ENCODE data around the gene BFSP1. TPM values are rescaled to one million over a fixed set of nuclear protein-coding genes. Genes with fewer than 3 reads are reported as not detected.

Gene BFSP1
- total RNA-seq, 4 donors from 2014 or later, result 0.18 to 0.46 TPM; not detected in 2

- Histone ChIP-seq H3K27ac (no peak overlapping the region), H3K9me3 (no peaks in the 10 kb centered on the region), H3K4me1 (no peaks in the 10 kb centered on the region), H3K27me3 (peaks cover 0 to 4% (median 0%) of the 10 kb centered on the region in 3 donors), H3K4me3 (no peak overlapping the region), H3K36me3 (no peaks in the 10 kb centered on the region)
- ATAC-seq (no peak), DNase-seq (no peak)
- in situ Hi-C loops (cut with MboI; ENCODE audit: low sequenced_read_pairs in 4 of 4) (no loop called here), intact Hi-C loops (cut with DNase I; ENCODE audit: low total_unique reads) (no loop called here)
- TF ChIP-seq CTCF (IDR thresholded peaks at IDR 0.05 in 4 of 5, conservative IDR thresholded peaks at IDR 0.05 in 1 of 5), result no peak
- TF ChIP-seq POLR2A (IDR thresholded peaks at IDR 0.05), result no peak
Observed at GRCh38 chr20:17479063-17479657, 52.0 kb downstream of the BFSP1 start.

DNA sequence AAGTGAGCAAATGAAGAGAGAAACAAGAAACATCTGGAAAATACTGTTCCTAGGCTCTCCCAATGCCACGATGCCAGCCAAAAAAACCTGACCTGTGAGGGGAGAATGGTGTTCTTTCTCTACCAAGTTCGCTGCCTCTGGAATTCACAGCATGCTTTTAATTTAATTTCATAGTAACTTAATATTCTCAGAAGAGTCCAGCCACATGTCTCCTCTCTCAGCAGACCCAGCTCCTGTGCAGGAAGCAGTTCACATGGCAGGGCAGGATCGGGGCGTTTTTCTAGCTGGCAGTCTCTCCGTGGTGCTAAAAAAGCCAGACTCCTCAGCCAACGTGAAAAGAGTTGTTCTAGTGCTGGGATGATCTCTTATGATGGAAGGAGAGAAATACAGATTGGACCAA lies 57.5 kb downstream of the BFSP1 start:
- DNase-seq (no peak), ATAC-seq (no peak)
- intact Hi-C loops (cut with DNase I; ENCODE audit: low total_unique reads) (no loop called here), in situ Hi-C loops (cut with MboI; ENCODE audit: low sequenced_read_pairs in 4 of 4) (no loop called here)
- Histone ChIP-seq H3K27me3 (no peaks in the 10 kb centered on the region), H3K4me3 (no peak overlapping the region), H3K36me3 (no peaks in the 10 kb centered on the region), H3K9me3 (no peaks in the 10 kb centered on the region), H3K27ac (no peak overlapping the region), H3K4me1 (no peaks in the 10 kb centered on the region)
- TF ChIP-seq CTCF (IDR thresholded peaks at IDR 0.05 in 4 of 5, conservative IDR thresholded peaks at IDR 0.05 in 1 of 5), result no peak
- TF ChIP-seq POLR2A (IDR thresholded peaks at IDR 0.05), result no peak

- ATAC-seq, result no peak
- no peak for DNase-seq
- in situ Hi-C loops (cut with MboI; ENCODE audit: low sequenced_read_pairs in 4 of 4) (no loop called here), intact Hi-C loops (cut with DNase I; ENCODE audit: low total_unique reads) (no loop called here)
- Histone ChIP-seq H3K27ac (no peak overlapping the region), H3K36me3 (no peaks in the 10 kb centered on the region), H3K27me3 (no peaks in the 10 kb centered on the region), H3K4me3 (no peak overlapping the region), H3K9me3 (no peaks in the 10 kb centered on the region), H3K4me1 (no peaks in the 10 kb centered on the region)
- TF ChIP-seq POLR2A (IDR thresholded peaks at IDR 0.05), result no peak
- TF ChIP-seq CTCF (IDR thresholded peaks at IDR 0.05 in 4 of 5, conservative IDR thresholded peaks at IDR 0.05 in 1 of 5), result no peak
Observed at GRCh38 chr20:17471606-17472187, 59.5 kb downstream of the BFSP1 start.

- TF ChIP-seq POLR2A (IDR thresholded peaks at IDR 0.05) (no peak), CTCF (IDR thresholded peaks at IDR 0.05 in 4 of 5, conservative IDR thresholded peaks at IDR 0.05 in 1 of 5) (no peak)
- H3K9me3 ChIP-seq, result no peaks in the 10 kb centered on the region
- ATAC-seq (no peak), DNase-seq (no peak)
- no peaks in the 10 kb centered on the region for H3K27me3 ChIP-seq
- intact Hi-C loops (cut with DNase I; ENCODE audit: low total_unique reads), result no loop called here
- H3K27ac ChIP-seq, result no peak overlapping the region
- H3K36me3 ChIP-seq, result no peaks in the 10 kb centered on the region
- no peaks in the 10 kb centered on the region for H3K4me1 ChIP-seq
- in situ Hi-C loops (cut with MboI; ENCODE audit: low sequenced_read_pairs in 4 of 4), result no loop called here
- H3K4me3 ChIP-seq, result no peak overlapping the region
Observed at GRCh38 chr20:17470973-17471372, 60.2 kb downstream of the BFSP1 start.

- H3K36me3 ChIP-seq, result no peaks in the 10 kb centered on the region
- no peak overlapping the region for H3K27ac ChIP-seq
- ATAC-seq (no peak), DNase-seq (no peak)
- no peaks in the 10 kb centered on the region for H3K9me3 ChIP-seq
- H3K4me3 ChIP-seq, result no peak overlapping the region
- intact Hi-C loops (cut with DNase I; ENCODE audit: low total_unique reads), result no loop called here
- H3K4me1 ChIP-seq, result no peaks in the 10 kb centered on the region
- H3K27me3 ChIP-seq, result no peaks in the 10 kb centered on the region
- TF ChIP-seq POLR2A (IDR thresholded peaks at IDR 0.05), result no peak
- TF ChIP-seq CTCF (IDR thresholded peaks at IDR 0.05 in 4 of 5, conservative IDR thresholded peaks at IDR 0.05 in 1 of 5), result no peak
- in situ Hi-C loops (cut with MboI; ENCODE audit: low sequenced_read_pairs in 4 of 4), result no loop called here
Observed at GRCh38 chr20:17470521-17470920, 60.7 kb downstream of the BFSP1 start.
